NT2/D1 (cell line): Measurements from ENCODE around the gene LDB3.

Experiments used
- YY1 ChIP-seq: IDR thresholded peaks from 2 replicates; pipeline ENCODE4 v1.6.1; 2011; ENCODE audit not compliant: insufficient read length, insufficient read depth
- ZNF274 ChIP-seq: IDR thresholded peaks from 2 replicates; pipeline ENCODE4 v1.6.1; 2011; ENCODE audit warnings: mild to moderate bottlenecking, low read depth, low read length

- TF ChIP-seq ZNF274, result no peak
- TF ChIP-seq YY1, result no peak
Observed at GRCh38 chr10:86733260-86733671, 65.0 kb downstream of the LDB3 start.
